NCI-H1694 treated with DMSO at 0.1 percent for 48 hours (cell line): ENCODE measurements around the gene TECTA.
A peak's percentile ranks its signal among the peaks of the same experiment; 100 is the strongest.
"Not testable (repeated sequence)": the region's sequence is repeated elsewhere in the genome, so short reads cannot be mapped to it uniquely, and the experiment has no call there.

ENCODE experiments used
- DNase-seq: peaks from one replicate; lab custom pipeline; 2025; lab: John Stamatoyannopoulos, UW

Gene TECTA

GRCh38 chr11:121090145-121090721 is 10.8 kb upstream of the TECTA start:
- no peak for DNase-seq

GRCh38 chr11:121091492-121092152 is 9.4 kb upstream of the TECTA start:
- DNase-seq, result no peak

DNA sequence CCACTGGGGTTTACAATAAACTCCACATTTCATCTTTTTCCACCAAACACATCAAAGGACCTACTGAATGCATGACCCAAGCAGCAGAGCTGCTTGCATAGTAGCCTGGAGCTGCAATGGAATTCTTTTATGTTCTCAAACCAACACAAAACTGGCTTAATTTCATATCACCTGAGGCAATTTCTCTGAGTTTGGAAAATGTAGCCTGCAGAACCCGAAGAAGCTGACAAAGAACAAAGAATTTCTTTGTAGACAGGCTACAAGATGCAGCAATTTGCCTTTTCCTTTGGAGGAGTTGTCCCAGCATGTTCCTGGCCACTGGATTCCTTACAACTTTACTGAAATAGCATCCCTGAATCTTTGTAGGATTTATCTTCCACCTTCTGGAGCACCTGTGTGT is 5.5 kb upstream of the TECTA start:
- no peak for DNase-seq

- no peak for DNase-seq
These were observed 1.7 kb upstream of the TECTA start for GRCh38 chr11:121099364-121099763.

GRCh38 chr11:121099885-121100284 is 1.2 kb upstream of the TECTA start:
- DNase-seq, result no peak

DNA sequence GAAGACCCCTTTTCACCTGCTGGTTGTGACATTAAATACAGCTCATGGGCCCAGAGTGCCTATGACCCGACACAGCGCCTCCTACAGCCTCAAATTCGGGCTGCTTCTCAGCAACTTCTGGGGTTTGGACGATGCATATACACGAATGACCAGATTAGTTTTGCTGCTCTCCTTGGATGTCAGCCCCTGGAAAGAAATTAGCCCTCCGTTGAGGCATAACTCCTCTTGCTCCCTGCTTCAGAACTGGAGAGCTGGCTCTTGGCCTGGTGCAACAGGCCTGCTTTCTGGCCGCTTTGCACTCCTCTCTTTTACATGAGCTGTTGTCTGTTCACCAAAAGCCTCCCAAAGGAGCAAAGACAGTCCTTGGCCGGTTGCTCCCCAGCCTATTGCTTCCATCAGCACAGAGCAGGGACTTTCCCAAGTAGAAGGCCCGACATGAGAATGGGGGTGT is 3.3 kb downstream of the TECTA start:
- no peak for DNase-seq

DNA sequence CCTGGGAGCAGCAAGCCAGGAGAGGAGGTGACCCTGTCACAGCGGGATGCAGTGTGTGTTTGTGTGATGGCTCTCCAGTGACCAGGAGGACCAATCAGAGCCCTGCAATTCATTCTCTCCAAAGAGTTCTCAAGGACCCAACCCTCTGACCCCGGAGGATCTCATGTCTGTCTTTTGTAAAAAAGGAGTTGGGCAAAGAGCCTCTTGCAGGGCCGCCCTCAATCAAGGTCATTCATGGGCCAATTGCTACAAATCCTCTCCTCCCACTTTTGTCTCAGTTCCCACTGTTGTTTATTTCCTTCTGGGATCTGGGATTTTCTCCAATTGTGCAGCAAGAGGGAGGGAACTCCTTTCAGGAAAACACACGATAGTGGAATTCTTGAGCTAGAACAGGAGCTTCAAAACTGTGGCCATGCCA is 4.0 kb downstream of the TECTA start:
- no peak for DNase-seq

GRCh38 chr11:121105481-121106195 is 4.6 kb downstream of the TECTA start:
- no peak for DNase-seq

DNA sequence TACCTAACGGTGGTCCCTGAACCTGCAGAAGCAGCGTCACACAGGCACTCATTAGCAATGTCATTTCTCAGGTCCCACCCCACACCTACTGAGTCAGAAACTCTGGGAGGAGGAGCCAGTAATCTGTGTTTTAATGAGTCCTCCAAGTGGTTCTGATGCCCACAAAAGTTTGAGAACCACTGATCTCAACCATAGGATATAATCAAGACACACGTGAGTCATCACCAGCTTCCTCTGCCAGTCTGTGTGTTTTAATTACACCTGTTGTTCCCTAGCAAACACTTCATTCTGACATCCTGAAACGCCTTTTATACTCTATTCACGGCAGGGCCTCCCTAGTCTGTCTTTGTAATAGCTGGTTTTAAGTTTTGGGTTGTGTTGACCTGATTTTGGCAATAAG is 5.8 kb downstream of the TECTA start:
- no peak for DNase-seq

DNA sequence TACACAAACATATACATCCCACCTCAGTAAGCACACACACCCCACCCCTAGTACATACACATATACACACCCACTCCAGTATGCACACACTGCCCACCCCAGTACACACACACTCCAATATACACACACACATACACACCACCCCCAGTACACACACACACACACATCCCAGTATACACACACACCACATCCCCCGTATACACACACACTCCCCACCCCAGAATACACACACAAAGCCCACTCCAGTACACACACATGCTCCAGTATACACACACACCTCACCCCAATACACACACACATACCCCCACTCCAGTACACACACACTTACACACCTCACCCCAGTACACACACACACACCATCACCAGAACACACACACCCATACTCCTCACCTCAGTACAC is 7.4 kb downstream of the TECTA start:
- DNase-seq, result no peak

DNA sequence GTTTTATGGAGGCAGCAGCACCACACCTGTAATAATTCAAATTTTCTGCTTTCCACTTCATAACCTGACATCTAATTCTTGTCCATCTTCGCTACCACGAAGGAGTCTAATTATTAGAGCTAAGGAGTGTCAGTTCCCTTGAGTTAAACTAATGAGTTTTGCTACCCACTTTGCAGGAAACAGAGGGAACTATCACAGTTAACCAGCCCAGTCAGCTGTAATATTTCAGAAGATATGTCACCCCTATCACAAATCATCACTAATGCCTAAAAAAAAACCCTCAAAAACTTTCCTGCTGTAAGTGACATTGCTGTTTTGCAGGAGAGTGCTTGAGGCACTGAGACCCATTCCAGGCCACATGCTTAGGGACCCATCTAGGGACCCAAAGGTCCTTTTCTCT is 8.4 kb downstream of the TECTA start:
- DNase-seq, result no peak

GRCh38 chr11:121109916-121110586 is 9.0 kb downstream of the TECTA start:
- DNase-seq, result peak; percentile 15

DNA sequence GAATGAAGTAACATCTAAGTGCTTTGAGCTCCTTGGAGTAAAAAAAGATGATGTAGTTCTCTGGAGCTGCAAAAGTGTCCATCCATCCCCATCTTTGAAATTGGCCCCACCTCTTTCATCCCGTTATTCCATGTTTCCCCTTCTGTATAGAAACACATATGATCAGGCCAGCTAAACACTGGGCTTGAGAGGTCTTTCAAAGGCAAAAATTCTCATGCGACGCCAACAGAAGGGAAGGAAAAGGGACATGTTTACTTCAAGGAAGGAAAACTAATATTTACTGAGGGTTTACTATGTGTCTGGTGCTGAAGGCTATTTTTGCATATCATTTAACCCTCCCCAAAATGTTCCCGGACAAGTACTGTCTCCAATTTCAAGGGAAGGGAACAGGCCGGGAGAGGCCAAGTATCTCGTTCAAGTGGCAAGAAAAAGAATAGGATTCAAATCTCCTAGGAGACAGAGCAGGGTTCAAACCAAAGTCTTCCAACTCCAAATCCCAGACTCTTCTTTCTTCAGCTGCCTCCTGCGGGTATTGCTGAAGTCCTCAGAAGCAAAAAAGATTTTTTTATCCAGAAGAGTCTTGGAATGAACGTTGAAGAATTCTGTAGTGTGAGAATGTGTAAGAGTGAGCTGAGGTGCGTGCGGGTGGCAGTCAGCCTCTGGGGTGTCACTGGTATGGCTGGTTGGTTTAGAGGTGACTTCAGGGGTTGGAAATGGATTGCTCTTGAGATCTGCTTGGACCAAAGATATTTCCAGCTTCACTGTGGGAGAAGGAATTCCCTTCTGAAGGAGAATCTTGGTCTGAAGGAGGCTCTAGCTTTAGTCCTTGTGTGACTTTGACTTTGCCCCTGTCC is 10.1 kb downstream of the TECTA start:
- no peak for DNase-seq

- DNase-seq, result peak; percentile 43
These were observed 11.7 kb downstream of the TECTA start for GRCh38 chr11:121112498-121113455.

DNA sequence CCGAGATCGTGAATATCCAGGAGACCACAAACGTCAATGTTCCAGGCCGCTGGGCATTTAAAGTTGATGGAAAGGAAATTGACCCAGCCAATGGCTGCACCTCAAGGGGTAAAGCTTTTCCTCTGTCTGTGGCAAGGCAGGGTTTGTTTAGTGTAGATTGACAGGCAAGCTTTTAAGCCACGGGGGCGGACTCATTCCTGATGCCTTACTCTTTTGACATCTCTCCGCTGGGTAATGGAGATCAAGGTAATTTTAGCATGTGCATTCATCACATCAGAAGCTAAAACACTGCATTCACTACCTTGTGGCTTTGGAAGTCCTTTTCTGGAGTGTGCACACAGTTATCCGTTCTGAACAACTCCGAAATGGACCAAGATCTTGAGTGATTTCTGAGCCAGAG is 12.6 kb downstream of the TECTA start:
- DNase-seq, result no peak

DNA sequence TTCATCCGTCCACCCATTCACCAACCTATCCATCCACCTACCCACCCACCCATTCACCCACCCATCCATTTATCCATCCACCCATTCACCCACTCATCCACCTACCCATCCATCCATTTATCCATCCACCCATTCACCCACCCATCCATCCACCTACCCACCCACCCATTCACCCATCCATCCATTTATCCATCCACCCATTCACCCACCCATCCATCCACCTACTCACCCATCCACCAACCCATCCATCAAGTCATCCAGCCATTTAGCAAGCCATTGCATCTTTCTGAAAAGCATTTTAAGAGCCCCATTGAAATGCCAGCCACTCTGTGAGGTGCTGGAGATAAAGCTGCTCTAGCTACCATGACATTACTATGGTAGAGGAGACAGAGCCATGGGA is 14.0 kb downstream of the TECTA start:
- DNase-seq, result not testable (repeated sequence)

- DNase-seq, result no peak
These were observed 16.7 kb downstream of the TECTA start for GRCh38 chr11:121117788-121118187.

- no peak for DNase-seq
These were observed 18.4 kb downstream of the TECTA start for GRCh38 chr11:121119440-121119839.

DNA sequence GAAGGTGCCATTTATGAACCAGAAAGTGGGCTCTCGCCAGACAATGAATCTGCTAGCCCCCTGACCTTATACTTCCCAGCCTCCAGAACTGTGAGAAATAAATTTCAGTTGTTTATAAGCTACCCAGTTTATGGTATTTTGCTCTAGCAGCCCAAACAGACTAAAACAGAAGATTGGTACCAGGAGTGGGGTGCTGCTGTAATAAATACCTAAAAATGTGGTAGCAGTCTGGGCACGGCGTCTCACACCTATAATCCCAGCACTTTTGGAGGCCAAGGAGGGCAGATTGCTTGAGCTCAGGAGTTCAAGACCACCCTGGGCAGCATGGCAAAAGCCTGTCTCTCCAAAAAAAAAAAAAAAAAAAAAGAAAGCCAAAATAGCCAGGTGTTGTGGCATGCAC is 21.3 kb downstream of the TECTA start:
- no peak for DNase-seq

DNA sequence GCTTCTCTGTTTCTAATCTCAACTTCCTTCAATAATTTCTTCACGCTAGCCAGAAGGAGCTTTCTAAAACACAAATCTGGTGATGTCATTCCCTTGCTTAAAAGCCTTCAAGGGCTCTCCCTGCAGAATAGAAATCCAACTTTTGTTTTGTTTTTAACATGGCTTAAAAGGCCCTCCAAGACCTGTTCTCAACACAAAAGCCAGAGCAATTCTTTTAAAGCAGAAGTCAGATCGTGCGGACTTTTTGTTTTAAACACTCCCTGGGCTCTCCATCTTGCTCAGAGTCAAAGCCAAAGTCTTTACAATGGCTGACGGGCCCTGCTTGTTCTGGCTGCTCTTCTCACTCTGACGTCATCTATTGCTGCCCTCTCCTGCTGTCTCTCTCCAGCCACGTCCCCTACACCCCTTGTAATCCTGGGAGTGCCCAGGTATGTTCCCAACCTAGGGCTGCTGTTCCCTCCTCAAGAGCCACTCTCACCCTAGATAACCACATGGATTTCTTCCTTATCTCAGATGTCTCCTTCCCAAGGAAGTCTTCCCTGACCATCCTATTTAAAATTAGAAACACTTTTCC is 22.5 kb downstream of the TECTA start:
- no peak for DNase-seq
